ENCODE measurements around the gene CRYGN.

Gene CRYGN

DNA sequence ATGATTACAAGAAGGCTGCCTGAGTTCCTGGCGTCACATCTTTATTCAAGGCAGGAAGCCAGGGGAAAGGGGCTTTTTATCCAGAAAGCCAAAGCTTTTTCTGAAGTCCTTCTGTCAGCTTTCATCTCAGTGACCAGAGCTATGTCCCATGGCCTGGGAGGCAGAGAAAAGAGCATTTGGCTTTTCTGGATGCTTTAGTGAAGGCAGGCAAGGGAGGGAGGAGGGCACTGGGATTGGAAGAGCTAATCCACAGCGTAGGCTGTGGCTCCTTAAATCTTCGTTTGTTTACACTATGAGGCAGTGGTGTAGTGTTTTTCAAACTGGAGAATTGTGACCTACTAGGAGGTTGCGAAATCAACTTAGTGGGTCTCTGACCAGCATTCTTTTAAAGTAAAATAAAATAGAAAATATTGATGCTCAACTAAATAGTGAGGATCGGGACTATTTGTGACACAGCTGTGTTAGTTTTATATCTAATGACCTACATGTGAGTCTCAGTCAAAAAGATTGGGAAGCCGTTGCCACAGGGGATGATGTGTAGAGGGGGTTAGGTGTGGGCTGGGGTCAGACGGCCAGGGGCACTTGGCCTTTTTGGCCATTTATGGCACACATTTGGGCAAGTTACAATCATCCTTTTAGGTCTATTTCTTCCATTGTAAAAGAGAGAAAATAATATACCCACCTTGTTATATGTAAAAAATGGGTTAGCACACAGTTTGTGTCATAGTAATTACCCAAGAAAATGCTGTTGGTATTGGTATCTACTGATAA, 14.1 kb downstream of the CRYGN start:
- no peak for DNase-seq

DNA sequence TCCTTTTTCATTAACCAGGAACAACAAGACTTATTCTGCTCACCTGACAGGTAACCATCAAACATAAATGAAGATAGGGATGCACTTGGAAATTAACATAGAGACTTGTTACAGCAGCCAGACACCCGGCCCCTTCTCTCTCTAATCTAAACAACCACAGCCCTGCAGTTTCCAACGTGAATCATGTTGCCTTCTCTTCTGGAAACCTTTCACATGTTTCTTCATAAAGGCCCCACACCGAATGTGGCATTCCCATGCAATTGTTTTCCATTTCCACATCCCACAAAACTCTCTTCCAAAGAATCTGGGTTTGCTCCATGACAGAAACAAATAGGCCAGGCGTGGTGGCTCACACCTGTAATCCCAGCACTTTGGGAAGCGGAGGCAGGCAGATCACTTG, 15.1 kb downstream of the CRYGN start:
- no peak for DNase-seq

DNA sequence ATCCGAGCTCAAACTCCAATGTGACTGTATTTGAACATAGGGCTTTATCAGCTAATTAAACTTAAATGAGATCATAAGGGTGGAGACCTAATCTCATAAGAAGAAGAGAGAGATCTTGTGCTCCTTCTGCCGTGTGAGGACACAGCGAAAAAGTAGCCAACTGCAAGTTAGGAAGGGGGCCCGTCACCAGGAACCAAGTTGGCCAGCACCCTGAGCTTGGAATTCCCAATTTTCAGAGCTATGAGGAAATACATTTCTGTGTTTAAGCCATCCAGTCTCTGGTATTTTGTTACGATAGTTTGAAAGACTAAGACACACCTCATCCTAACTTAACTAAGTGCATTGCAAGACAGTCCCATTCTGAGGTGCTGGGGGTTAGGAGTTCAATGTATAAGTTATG, 16.0 kb downstream of the CRYGN start:
- no peak for DNase-seq

DNA sequence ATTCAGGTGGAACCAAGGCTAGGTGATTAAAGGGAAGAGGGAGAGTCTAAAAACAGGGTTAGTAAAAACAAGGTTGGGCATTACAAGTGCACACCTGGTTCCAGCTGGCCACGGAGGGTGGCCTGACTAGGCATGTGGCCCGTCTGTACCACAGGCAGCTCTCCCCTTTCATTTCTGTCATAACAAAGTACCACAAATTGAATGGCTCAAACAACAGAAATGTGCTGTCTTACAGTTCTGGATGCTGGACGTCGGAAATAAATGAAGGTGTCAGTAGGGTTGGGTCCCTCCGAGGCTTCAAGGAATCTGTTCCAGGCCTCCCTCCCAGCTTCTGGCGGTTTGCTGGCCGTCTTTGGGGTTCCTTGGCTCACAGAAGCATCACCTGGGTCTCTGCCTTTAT, 16.7 kb downstream of the CRYGN start:
- DNase-seq, result no peak

DNA sequence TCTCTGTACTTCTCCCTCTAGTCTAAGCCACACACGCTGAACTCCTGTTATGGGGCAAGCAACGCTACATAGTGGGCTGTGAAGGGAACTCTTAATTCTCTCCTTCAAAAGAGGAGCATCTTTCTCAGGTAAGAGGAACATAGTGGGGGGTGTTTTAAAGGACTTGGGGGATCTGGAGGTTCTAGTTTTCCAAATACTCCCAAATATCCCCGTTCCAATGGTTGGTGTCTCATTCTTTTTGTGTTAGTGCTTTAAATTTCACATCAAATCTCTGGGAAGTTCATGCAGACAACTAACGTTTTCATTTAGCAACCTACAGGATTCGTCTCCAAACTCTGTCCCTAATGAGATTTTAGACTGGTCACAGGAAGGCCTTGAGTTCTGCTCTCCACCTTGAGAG, 17.7 kb downstream of the CRYGN start:
- no peak for DNase-seq

DNA sequence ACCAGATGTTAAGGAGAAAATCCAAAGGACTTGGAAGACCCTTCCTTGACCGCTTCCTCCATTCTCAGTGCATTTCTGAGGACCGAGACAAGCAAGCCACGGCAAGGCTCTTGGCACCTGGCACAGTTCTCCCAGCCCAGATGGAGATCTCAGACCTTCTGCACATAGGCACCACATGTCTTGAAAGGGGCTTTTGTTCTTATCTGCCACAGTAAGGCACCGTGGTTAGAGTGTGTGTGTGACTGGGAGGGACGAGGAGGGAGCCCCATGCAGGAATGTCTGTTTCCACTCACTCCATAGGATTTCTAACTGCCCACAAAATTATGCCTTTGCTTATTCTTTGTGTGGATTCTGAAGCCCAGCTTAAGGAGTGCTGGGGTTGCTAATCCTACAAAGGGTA, 19.8 kb downstream of the CRYGN start:
- DNase-seq, result no peak

DNA sequence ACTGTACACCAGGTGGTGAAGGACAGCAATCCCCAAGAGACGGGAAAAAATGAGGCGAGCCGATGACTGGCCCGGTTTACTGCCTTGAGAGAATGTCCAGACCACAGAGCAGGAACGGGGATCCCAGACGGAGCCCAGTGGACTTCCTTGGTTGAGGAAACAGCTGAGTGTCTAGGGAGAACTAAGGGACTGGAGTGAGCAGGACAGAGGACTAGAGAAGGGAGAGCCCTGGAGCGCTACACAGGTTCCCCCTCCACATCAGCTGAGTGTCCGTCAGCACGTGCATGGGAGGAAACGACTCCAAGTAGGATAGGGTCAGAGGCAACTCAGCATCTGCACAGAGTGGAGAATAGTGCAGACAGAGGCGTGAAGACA, 23.0 kb downstream of the CRYGN start:
- no peak for DNase-seq

DNA sequence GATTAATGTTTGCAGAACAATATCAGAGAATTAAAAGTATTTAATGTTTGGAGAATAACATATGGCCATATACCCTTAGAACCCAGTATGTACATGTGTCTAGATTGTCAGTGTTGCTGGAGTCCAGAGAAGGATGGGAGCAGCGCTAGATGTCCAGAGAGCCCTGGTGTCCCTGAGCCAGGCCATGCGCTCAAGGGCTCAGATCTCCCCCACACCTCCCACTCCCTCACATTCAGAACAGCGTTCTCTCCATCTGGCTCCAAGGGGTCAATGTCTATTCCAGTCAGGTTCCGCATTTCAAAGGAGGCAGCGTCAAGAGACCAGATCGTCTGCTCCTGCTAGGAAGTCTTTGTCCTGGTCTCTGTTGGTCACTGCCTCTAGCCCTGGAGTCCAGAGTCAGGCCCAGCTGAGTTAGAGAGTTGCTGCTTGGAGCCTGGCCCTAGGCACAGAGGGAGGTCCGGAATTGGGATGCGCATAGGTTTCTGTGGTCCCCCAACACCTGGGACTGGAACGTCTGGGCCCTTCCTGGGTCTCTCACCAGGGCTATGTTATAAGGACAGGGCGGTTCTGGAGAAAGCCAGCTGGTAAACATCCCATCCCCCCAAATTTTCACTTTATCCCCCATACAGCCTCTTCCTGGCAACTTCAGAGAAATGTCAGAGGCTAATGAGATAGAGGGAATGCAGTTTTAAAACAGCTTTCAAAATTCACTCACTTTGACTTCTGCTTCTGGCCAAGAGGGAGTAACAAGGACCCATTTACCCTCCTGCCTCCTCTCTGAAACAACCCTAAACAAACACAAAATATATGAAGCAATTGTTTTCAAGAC, 23.6 kb downstream of the CRYGN start:
- no peak for DNase-seq

DNA sequence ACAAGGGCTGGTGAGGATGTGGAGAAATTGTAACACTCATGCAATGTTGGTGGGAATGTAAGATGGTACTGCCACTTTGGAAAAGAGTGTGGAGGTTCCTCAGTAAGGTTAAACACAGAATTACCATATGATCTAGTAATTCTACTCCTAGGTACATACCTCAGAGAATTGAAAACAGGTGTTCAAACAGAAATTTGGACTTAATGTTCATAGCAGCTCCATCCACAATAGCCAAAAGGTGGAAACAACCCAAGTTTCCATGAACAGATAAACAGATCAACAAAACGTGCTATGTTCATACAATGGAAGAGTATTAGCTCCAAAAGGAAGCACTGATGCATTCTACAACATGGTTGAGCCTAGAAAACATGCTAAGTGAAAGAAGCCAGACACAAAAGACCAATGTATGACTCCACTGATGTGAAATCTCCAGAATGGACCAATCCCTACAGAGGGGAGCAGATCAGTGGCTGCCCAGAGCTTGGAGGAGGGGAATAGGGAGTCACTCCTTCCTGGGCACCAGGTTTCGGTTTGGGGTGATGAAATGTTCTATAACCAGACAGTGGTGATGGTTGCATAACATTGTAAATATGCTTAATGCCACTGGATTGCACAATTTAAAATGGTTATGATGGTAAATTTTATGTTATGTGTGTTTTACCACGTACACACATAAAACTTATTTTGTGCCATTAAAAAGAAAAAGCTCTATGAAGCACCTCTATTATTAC, 24.4 kb downstream of the CRYGN start:
- DNase-seq, result no peak

DNA sequence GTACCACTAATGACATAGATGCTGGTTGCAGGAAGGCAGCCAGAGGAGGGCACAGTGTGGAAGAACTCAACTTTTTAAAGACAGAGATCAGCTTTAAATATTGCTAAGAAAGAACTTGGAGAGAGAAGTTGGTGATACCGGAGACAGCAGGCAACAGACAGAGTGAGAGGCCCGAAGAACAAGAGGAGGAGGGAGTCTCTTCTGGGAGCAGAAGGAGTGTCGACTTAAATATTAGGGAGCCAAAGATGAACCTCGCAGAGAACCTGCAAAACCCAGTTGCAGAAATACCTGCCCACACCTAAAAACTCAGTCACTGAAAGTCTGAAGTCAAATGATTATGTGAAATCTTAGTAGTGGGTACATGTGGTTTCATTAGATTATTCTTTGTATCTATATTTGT, 26.7 kb downstream of the CRYGN start:
- no peak for DNase-seq

DNA sequence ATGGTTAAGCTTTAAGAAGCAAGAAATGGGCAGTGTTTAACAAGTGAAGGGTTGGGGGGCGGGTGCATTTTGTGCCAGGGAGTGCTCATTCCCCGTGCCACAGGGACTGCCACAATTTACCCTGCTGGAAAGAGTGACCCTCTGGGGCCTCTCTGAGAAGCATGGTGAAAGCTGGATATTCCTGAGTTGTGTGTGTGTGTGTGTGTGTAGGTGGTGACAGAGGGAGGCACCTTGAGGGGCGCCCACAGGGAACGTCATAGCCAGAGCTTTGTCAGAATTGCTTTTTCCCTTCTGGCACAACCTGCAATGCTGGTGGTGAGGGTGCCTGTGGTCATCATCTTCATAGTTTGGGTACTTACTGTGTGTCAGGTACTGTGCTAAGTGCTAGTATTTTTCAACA, 27.6 kb downstream of the CRYGN start:
- DNase-seq, result no peak

DNA sequence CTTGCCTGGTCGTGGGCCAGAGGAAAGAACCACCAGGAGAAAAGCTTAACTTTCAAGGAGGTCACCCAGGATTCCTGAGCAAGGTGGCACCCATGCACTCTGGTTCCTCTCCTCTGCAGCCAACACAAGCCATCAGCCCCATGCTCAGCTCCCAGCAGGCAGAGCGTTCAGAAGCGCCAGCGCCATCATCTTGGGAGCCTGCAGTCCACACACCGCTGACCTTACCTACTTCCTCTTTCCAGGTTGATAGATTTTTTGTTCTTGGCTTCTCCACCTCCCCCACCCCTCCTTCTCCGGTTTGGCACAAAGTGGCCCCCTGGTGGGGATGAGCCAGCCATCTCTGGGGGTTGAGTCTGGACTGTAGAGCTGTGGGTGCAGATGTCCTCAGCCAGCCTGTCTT, 28.4 kb downstream of the CRYGN start:
- DNase-seq, result no peak

DNA sequence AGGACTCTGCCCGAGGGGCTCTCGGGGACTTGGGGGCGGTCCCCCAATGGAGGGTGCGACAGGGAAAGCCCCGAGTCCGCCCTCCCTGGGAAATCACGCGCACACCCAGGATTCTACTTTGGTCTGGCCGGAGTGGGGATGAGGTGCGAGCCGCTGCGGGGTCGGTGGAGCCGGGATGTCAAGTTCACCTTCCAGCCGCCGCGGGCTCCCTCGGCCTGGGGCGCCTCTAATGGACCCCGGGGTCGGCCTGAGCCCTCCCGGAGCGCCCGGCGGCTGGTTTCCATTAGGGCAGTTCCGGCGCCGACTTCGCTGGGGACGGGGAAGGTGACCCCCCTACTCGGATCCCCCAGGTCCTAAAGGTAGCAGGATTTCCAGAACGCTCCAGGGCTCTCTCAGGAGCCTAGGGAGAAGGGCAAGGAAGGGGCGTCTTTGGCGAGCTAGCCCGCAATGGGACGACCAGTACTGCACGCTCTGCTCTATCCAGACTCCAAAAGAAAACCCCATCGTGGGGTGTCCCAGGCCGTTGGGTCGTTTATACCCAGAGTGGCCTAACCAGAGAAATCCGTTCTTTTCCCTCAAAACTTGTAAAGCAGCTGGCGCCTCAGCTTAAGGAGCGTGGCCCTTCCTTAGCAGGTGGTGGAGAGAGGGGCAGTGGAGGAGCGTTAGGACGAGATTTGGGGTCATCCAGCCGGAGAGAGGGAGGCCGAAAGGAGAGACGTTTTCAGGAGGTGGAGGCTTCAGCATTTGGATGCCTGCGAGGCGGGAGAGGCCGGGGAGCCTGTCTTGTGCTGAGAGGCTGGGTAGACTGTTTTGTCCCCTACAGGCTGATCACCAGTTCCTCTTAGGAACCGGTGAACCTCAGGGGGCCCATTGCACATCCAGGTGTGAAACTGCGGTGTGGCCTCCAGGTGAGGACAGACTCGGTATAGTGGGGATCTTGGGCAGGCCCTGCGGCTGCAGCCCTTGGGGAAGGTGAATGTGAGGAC, 29.2 kb downstream of the CRYGN start:
- no peak for DNase-seq

DNA sequence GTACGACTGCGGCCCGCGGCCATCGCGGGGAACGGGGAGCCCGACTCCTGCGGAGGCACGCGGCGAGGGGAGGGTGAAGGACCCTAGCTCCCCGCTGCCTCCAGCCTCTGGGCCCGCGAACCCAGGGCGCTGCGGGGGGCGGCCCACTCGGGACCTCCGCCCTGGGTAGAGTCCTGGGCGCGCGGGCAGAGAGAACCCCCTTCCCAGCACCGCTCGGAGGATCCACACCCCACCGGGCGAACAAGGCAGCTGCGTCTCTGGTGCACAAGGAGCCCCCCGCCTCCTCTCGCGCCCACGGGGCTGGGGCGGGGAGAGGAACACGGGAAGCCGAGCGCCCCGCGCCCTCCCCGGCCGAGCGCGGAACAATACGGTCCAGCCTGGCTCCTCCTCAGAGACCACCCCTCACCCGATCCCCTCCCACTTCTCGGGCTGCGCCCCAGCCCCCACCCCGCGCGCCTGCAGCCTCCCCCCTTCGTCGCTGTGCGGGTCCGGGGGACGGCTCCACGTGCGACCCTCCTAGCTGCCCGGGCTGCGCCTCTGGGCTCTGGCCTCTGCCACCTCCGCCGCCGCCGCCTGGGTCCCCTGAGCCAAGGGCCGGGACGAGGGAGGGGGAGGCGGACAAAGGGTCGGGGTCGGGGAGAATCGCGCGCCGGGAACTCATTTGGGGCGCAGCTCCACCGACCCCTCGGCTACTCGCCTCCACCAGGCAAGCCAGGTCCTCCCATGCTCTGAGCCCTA, 30.1 kb downstream of the CRYGN start, which contains the start of gene WDR86:
WDR86 (minus strand) TSS at position 372 of the 738 bp plus-strand sequence. CDS start 449 bp downstream, outside the sequence.
- no peak for DNase-seq

DNA sequence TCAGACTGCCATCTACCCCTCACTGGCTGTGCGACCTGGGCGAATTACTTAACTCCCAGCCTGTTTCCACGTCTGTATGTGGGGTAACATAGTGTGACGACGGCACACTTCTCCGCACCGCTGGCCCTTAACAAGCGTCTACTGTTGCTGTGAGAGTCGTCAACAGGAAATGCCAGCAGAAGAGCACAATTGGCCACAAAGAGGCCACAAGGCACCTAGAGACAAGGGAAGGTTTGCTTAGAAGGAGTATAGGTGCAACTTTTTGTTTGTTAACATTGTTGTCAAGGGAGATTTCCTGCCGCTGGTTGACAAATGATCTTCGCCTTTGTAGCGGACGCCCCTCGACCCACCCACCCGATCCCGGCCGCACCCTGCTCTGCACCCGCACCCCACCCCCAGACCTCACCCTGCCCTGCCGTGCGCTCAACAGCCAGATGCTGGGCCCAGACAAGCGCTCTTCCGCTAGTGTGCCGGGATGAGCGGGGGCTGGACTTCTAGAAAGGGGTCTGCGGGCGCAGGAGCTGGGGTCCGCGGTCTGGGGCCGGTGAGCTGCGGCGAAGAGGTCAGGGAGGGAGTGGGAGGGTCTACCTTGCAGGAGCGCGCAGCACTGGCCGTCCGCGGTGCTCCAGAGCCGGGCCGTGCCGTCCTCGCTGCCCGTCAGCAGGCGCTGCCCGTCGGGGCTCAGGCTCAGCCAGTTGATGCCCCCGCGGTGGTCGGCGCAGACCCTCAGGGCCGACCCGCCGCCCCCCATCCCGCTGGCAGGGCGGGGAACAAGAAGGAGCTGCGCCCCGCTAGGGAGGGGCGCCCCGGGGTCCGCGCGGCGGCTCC, 30.9 kb downstream of the CRYGN start:
- DNase-seq, result no peak

DNA sequence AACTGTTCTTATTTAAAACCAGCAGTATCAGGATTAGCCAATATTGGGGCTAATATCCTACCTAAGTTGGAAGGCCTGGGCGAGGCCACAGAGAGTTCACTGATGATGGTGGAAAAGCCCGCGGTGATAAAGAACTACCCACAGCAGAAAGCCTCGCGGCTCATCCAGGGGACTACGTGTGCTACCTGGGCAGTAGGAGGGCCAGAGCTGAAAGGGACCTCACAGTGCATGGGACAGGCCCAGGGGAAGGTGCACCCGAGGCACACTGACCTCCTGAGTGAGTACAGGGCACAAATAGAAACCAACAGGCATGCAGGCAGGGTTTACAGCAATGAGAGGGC, 31.5 kb downstream of the CRYGN start:
- no peak for DNase-seq

DNA sequence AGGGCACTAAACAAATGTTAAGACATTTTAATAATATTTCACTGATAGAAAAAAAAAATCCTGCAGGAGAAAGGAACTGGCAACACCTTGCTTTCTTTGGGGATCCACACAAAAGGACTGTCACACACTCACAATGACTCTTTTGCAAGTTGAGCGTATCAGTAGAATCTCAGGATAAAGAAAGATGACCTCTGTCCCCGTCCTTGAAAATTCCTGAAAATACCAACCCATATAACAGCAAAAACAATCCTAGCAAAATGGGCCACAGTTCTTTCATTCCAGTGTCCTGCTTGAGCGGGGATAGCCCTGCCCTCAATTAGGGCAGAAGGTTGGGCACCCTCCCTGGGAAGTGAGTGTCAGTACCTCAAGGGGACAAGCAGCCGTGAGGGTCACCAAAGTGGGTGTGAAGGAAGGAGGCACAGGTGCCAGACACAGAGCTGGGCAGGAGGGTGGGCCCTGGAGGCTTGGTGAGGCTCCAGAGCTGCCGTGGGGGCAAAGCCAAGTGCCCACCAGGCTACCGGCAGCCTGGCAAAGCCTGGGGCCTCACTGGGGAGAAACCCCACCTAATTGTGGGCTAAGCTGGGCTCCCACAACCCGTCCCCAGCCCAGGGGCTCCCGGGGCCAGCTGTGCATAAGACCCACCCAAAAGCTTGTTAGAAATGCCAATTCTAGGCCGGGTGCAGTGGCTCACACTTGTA, 32.9 kb downstream of the CRYGN start:
- no peak for DNase-seq

DNA sequence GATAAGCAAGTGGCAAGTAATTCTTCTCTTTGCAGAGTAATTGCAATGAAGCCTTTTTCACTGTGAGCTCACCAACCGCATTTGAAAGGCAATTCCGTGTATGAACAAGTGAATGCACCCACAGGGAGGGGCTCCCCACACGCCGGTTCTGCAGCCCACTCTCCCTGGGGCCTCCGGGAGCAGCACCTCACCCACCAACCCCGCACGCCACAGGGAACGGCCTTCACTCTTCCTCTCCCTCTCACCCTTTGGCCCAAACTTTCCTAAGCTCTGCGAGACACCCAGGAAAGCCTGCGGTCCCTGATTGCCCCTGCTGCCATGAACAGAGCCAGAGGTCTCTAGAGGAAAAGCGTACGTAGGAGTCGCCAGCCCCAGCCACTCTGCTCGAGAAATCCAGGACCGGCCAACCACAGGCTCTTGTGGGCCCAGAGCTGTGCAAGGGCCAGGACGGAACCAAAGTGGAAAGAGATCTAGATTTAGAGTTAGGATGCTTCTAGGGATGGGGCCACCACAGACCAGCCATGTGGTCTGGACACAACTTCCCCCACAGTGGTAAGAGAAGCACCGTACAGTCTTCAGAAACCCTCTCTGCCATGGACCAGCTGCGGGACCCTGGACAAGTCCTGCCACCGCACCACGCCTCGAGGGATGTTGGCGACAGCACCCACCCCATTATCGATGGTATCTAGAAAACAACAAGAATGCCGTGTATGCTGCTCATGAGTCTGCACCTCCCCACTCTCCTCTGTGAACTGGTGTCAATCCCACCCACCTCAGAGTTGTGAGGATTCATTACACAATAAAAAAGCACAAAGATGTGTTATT, 33.7 kb downstream of the CRYGN start:
- no peak for DNase-seq

DNA sequence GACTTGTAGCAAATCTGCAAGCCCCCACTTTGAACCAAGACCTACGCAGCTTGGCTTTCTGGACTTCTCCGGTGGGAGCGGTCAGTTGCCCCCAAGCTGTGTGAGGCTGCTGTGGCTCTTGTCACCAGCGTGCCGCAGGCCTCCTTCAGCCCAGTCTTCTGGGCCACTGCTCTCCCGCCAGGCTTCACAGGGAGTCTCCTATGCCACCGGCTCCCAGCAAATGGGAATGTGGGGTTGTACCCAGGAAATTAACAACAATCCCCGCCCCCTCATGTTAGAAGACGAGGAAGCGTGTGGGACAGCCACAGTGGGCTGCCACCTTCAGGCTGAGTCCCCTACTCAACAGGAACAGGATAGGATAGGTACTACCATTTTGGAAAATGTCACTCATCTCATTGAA, 34.4 kb downstream of the CRYGN start:
- DNase-seq, result no peak

All from NCI-H226 (cell line).